ENCODE results near the gene IRS2. TPM values are rescaled to one million over a fixed set of nuclear protein-coding genes. Genes with fewer than 3 reads are reported as not detected.
A peak's percentile ranks its signal among the peaks of the same experiment; 100 is the strongest.

The IRS2 gene
- total and polyA plus RNA-seq, 4 donors = 2.5 to 31.2 (median 12.0) TPM

DNA sequence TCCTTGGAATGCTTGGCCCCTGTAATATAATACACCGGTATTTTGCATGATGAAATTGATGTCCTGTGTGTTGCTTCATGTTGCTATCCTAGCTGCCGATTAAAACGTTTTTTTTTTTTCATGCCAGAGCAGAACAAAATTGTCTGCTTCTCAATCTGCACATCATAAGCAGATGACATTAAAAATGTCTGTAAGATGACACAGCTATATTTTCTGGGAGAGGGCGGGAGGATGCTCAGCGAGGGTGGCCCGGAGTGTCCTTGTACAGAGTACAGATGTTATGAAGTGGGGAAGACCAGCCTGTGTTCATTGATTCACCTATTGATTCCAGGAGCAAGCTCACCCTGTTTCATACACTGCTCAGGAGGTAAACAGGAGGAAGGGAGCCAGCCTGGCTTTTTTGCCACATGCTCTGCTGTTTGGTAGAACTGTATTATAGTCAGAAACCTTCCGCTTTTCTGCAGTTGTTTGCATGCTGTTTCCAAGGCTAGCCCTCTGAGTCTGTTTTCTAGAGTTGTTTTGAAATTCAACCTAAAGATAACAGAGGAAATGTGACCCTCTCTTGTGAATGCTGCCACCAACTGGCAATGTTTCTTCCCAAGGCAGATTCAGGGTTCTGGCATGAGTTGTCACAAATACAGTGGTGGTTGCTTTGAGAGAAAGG lies 4.7 kb upstream of the IRS2 start:
- Histone ChIP-seq H3K36me3 (ENCODE audit: control insufficient read depth in 1 of 2, insufficient read depth in 2 of 2, low read length in 1 of 2) (no peaks in the 10 kb centered on the region), H3K4me1 (ENCODE audit: control insufficient read depth in 1 of 2, insufficient read depth in 2 of 2, low read length in 2 of 2) (peaks cover 0 to 3% of the 10 kb centered on the region in 2 donors), H3K9me3 (ENCODE audit: control insufficient read depth, low read length) (no peaks in the 10 kb centered on the region), H3K27me3 (ENCODE audit: control insufficient read depth in 1 of 2, insufficient read depth in 2 of 2, low read length in 1 of 2) (no peaks in the 10 kb centered on the region), H3K27ac (ENCODE audit: low read depth in 1 of 2, low read length in 2 of 2) (no peak overlapping the region), H3K4me3 (ENCODE audit: low read length in 2 of 2) (no peak overlapping the region)
- no peak for DNase-seq
- no peak for ATAC-seq (ENCODE audit: low FRiP score)
- 70 to 71% methylated on average over 7 of the region's 7 CpGs for whole genome bisulfite sequencing, 2 donors
- intact Hi-C loops (cut with DNase I) = loop anchor here in 1 of 2 donors (2.0 to 5.0 kb wide), 2 partner anchors 318 to 829 kb away; no protein-coding TSS in a partner anchor

DNA sequence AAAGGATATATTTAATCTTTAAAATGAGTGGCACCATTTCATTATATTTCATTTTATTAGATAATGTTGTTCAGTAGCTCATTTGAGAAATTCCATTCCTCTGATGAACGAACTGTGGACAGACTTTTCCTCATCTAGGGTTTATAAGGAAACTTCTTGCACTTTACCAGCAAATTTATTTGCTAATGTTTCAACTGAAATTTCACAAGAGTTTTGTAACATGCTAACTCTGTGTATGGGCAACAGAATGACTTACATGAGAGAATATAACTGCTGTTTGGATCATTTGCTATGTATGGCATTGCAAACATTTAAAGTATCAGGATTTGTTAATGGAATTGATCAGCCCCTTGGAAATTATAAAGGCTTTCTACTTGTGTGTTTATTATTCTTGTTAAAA lies 3.7 kb upstream of the IRS2 start:
- intact Hi-C loops (cut with DNase I) = loop anchor here in 1 of 2 donors (2.0 to 5.0 kb wide), 2 partner anchors 319 to 828 kb away; no protein-coding TSS in a partner anchor
- H3K4me1 ChIP-seq (ENCODE audit: control insufficient read depth in 1 of 2, insufficient read depth in 2 of 2, low read length in 2 of 2) = peaks cover 0 to 3% of the 10 kb centered on the region in 2 donors
- H3K27ac ChIP-seq (ENCODE audit: low read depth in 1 of 2, low read length in 2 of 2) = no peak overlapping the region
- no peaks in the 10 kb centered on the region for H3K9me3 ChIP-seq (ENCODE audit: control insufficient read depth, low read length)
- no peak overlapping the region for H3K4me3 ChIP-seq (ENCODE audit: low read length in 2 of 2)
- DNase-seq = no peak
- no peaks in the 10 kb centered on the region for H3K27me3 ChIP-seq (ENCODE audit: control insufficient read depth in 1 of 2, insufficient read depth in 2 of 2, low read length in 1 of 2)
- ATAC-seq (ENCODE audit: low FRiP score) = no peak
- no peaks in the 10 kb centered on the region for H3K36me3 ChIP-seq (ENCODE audit: control insufficient read depth in 1 of 2, insufficient read depth in 2 of 2, low read length in 1 of 2)
- 54 to 56% methylated on average over 1 of the region's 1 CpG for WGBS, 2 donors

DNA sequence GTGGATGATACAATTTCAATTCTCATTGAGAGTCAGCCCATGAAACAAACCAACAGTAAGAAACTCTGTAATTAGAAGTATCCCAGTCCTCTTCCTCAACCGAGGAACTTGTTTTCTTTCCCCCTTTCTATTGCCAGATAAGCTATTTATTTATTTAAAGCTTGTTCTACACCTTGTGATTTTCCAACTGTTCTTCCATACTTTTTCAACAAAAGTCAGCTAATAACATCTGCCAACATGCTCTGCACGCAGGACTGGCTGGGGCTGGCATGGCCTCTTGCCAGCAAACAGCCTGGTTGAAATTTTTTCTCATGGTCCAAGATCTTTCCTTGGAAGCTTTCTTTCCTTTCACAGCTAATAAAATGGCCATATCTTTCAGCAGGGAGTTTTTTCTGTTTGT lies 2.9 kb upstream of the IRS2 start:
- ATAC-seq (ENCODE audit: low FRiP score) (no peak), DNase-seq (no peak)
- Histone ChIP-seq H3K36me3 (ENCODE audit: control insufficient read depth in 1 of 2, insufficient read depth in 2 of 2, low read length in 1 of 2) (no peaks in the 10 kb centered on the region), H3K27me3 (ENCODE audit: control insufficient read depth in 1 of 2, insufficient read depth in 2 of 2, low read length in 1 of 2) (no peaks in the 10 kb centered on the region), H3K4me1 (ENCODE audit: control insufficient read depth in 1 of 2, insufficient read depth in 2 of 2, low read length in 2 of 2) (peaks cover 0 to 3% of the 10 kb centered on the region in 2 donors), H3K27ac (ENCODE audit: low read depth in 1 of 2, low read length in 2 of 2) (no peak overlapping the region), H3K4me3 (ENCODE audit: low read length in 2 of 2) (no peak overlapping the region), H3K9me3 (ENCODE audit: control insufficient read depth, low read length) (no peaks in the 10 kb centered on the region)
- WGBS, 2 donors = 3 to 4% methylated on average over 2 of the region's 2 CpGs
- intact Hi-C loops (cut with DNase I) = loop anchor here in 1 of 2 donors (5.0 to 10.0 kb wide), 3 partner anchors 238 to 872 kb away; no protein-coding TSS in a partner anchor

DNA sequence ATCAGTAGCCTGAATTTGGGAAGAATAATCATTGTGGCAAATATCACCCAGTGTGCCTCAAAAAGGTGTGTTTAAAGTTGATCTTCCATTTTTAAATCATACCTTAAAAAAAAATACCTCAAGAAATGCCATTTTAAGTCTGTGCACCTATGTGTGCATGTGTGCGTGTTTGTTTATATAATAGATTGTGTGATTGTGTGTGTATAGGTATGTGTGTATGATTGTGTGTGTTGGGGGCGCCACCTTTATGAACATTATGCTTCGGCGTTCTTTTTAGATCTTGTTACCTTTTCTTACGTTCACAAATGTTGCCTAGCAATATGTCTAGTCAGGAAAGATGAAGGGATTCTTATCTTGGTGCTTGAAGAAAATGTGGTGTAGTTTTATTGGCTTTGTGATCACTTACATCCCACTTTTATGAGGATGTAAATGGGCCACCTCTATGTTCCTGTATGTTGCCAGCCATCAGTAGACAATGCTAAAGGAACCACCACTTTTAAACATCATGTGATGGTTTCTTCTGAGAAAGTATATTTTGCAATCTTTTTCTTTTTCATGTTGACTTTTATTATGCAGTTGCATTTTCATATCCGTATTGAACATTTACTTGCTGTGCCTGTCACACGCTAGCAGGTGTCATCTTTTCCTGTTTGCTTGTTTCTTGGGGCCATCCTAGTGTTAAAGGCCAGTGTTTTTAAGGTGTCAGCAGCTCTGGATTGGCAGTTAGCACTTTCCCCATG lies 2.2 kb upstream of the IRS2 start:
- no peak for ATAC-seq (ENCODE audit: low FRiP score)
- no peaks in the 10 kb centered on the region for H3K27me3 ChIP-seq (ENCODE audit: control insufficient read depth in 1 of 2, insufficient read depth in 2 of 2, low read length in 1 of 2)
- H3K9me3 ChIP-seq (ENCODE audit: control insufficient read depth, low read length) = no peaks in the 10 kb centered on the region
- H3K4me1 ChIP-seq (ENCODE audit: control insufficient read depth in 1 of 2, insufficient read depth in 2 of 2, low read length in 2 of 2) = peaks cover 0 to 3% of the 10 kb centered on the region in 2 donors
- H3K4me3 ChIP-seq (ENCODE audit: low read length in 2 of 2) = no peak overlapping the region
- intact Hi-C loops (cut with DNase I) = loop anchor here in 1 of 2 donors (5.0 to 10.0 kb wide), 3 partner anchors 239 to 871 kb away; no protein-coding TSS in a partner anchor
- 71 to 73% methylated on average over 7 of the region's 7 CpGs for WGBS, 2 donors
- no peak for DNase-seq
- peaks cover 0 to 3% of the 10 kb centered on the region in 2 donors for H3K36me3 ChIP-seq (ENCODE audit: control insufficient read depth in 1 of 2, insufficient read depth in 2 of 2, low read length in 1 of 2)
- peak overlapping the region in 1 of 2 donors; percentile 74 for H3K27ac ChIP-seq (ENCODE audit: low read depth in 1 of 2, low read length in 2 of 2)

DNA sequence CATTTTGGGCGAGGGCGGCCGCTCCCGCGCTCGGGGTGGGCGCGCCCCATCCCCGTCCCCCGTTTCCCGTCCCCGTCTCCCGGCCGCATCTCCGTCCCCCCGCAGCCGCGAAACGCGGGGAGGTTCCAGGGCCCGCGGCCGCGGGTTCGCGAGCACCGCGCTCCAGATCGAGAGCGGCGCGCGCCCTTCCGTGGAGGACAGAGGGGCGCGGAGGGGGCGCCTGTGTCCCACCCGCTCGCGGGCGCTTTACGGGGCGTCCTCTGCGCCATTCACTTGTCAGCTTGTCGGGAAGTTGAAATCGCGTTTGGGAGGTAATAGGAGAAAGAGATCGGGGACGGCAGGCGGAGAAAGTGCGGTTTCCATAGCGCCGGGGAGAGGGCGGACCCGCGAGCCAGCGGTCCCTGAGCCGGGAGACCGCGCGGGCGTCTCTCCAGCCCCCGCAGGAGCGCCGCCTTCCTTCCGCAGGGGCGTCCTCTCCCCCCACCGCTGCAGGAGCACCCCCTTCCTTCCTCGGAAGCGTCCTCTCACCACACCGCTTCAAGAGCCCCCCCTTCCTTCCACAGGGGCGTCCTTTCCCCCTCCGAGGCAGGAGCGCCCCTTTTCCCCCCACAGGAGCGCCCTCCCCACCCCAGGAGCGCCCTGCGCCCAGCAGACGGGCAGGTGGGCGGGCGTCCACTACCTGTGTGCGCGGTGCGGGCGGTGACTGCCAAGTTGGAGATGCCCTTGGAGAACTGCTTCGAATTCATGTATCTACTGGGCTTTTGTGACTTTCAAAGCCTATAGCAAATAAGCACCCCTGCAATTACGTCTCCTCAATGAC lies 962 bp upstream of the IRS2 start:
- Histone ChIP-seq H3K27me3 (ENCODE audit: control insufficient read depth in 1 of 2, insufficient read depth in 2 of 2, low read length in 1 of 2) (no peaks in the 10 kb centered on the region), H3K9me3 (ENCODE audit: control insufficient read depth, low read length) (no peaks in the 10 kb centered on the region), H3K27ac (ENCODE audit: low read depth in 1 of 2, low read length in 2 of 2) (peak overlapping the region; percentile 85 to 91), H3K4me3 (ENCODE audit: low read length in 2 of 2) (peak overlapping the region; percentile 89 to 97), H3K4me1 (ENCODE audit: control insufficient read depth in 1 of 2, insufficient read depth in 2 of 2, low read length in 2 of 2) (peaks cover 3% of the 10 kb centered on the region in 2 donors), H3K36me3 (ENCODE audit: control insufficient read depth in 1 of 2, insufficient read depth in 2 of 2, low read length in 1 of 2) (peaks cover 0 to 12% of the 10 kb centered on the region in 2 donors)
- DNase-seq (peak in 1 of 2 donors; percentile 83), ATAC-seq (ENCODE audit: low FRiP score) (peak; percentile 27)
- intact Hi-C loops (cut with DNase I) = loop anchor here in 1 of 2 donors (2.0 to 10.0 kb wide), 4 partner anchors 240 to 870 kb away; no protein-coding TSS in a partner anchor
- 0% methylated on average over 64 to 86 of the region's 86 CpGs for WGBS, 2 donors

DNA sequence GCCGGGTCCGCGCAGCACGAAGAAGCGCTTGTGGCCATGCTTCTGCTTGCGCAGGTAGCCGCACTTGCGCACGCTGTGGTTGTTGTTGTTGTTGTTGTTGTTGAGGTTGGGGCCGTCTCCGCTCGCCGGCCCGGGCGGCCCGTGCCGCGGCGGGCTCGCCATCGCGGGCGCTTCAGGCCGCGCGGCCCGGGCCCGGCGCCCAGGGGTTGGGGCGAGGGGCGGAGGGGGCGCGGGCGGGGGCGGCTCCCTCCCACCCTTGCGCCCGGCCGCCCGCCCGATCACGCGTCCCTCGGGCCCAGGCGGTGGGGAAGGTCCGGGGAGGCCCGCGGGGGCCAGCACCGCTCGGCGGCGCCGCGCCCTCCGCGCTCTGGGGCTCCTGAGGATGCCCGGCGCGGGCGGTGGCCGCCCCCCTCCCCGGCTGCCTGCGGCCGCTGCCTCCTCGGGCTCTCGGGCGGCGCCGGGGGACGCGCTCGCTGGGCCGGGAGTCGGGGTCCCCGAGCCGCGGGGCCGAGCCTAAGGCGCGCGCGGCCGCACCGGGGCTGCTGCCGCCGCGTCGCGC lies 412 bp downstream of the IRS2 start:
- peaks cover 3% of the 10 kb centered on the region in 2 donors for H3K4me1 ChIP-seq (ENCODE audit: control insufficient read depth in 1 of 2, insufficient read depth in 2 of 2, low read length in 2 of 2)
- intact Hi-C loops (cut with DNase I) = loop anchor here in 1 of 2 donors (2.0 to 10.0 kb wide), 5 partner anchors 241 to 869 kb away; no protein-coding TSS in a partner anchor
- peak overlapping the region; percentile 76 to 98 for H3K4me3 ChIP-seq (ENCODE audit: low read length in 2 of 2)
- H3K9me3 ChIP-seq (ENCODE audit: control insufficient read depth, low read length) = no peaks in the 10 kb centered on the region
- peaks cover 0 to 17% of the 10 kb centered on the region in 2 donors for H3K36me3 ChIP-seq (ENCODE audit: control insufficient read depth in 1 of 2, insufficient read depth in 2 of 2, low read length in 1 of 2)
- no peaks in the 10 kb centered on the region for H3K27me3 ChIP-seq (ENCODE audit: control insufficient read depth in 1 of 2, insufficient read depth in 2 of 2, low read length in 1 of 2)
- ATAC-seq (ENCODE audit: low FRiP score) (no peak), DNase-seq (no peak)
- WGBS, 2 donors = 0 to 2% methylated on average over 23 to 88 of the region's 88 CpGs
- peak overlapping the region; percentile 89 to 98 for H3K27ac ChIP-seq (ENCODE audit: low read depth in 1 of 2, low read length in 2 of 2)

DNA sequence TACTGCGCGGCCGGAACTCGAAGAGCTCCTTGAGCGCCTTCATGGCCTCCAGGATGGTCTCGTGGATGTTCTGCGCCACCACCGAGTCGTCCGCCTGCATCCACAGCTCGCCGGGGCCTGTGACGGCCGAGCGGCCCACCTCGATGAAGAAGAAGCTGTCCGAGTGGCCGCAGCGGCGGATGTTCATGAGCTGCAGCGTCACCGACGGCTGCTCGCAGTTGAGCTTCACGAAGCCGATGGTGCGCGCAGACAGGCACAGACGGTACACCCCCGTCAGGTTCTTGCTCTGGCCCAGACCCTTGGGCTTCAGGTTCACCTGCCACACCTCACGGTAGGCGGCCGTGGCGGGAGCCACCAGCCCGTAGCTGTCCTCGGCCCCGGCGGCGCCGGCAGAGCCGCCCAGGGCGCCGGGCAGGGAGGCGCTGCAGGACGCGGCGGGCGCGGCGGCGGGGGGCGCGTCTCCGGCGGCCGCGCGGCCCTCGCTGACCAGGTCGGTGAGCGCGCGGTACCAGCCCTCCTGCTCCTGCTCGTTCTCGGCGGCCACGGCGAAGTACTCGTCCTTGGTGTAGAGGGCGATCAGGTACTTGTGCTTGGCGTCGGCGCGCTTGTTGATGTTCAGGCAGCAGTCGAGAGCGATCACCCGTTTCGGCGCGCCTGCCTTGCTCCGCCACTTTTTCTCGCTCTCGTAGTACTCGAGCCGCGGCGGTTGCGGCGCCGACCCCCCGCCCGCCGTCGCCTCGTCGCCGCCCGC lies 1.1 kb downstream of the IRS2 start:
- intact Hi-C loops (cut with DNase I) = loop anchor here in 1 of 2 donors (2.0 to 10.0 kb wide), 4 partner anchors 242 to 868 kb away; no protein-coding TSS in a partner anchor
- no peaks in the 10 kb centered on the region for H3K27me3 ChIP-seq (ENCODE audit: control insufficient read depth in 1 of 2, insufficient read depth in 2 of 2, low read length in 1 of 2)
- H3K4me1 ChIP-seq (ENCODE audit: control insufficient read depth in 1 of 2, insufficient read depth in 2 of 2, low read length in 2 of 2) = peaks cover 3% of the 10 kb centered on the region in 2 donors
- DNase-seq (peak; percentile 72 to 82), ATAC-seq (ENCODE audit: low FRiP score) (no peak)
- 1% methylated on average over 77 to 98 of the region's 98 CpGs for WGBS, 2 donors
- peak overlapping the region; percentile 89 to 98 for H3K27ac ChIP-seq (ENCODE audit: low read depth in 1 of 2, low read length in 2 of 2)
- H3K9me3 ChIP-seq (ENCODE audit: control insufficient read depth, low read length) = no peaks in the 10 kb centered on the region
- peak overlapping the region; percentile 76 to 98 for H3K4me3 ChIP-seq (ENCODE audit: low read length in 2 of 2)
- H3K36me3 ChIP-seq (ENCODE audit: control insufficient read depth in 1 of 2, insufficient read depth in 2 of 2, low read length in 1 of 2) = peaks cover 0 to 17% of the 10 kb centered on the region in 2 donors
